Mammary epithelial cell (primary cell): ENCODE results near the gene NAB2.

Experiments
- CTCF ChIP-seq, 2 donors: IDR thresholded peaks in 1 of 2; conservative IDR thresholded peaks in 1 of 2; 2 replicates each; pipeline ENCODE4 v1.5.1; 2011 to 2012; ENCODE audit warnings: inconsistent platforms in 2 of 2, low read length in 2 of 2, mild to moderate bottlenecking in 2 of 2, control low read depth in 1 of 2, low read depth in 1 of 2; ENCODE audit not compliant: insufficient read depth in 1 of 2; ENCODE audit errors: extremely low read depth in 1 of 2
- EZH2 ChIP-seq: IDR thresholded peaks from 2 replicates; pipeline ENCODE4 v1.6.1; 2012; ENCODE audit warnings: low read length, inconsistent platforms, borderline replicate concordance

- no peak for TF ChIP-seq CTCF (conservative IDR thresholded peaks at IDR 0.05 in 1 of 2, IDR thresholded peaks at IDR 0.05 in 1 of 2; ENCODE audit: extremely low read depth in 1 of 2, insufficient read depth in 1 of 2, low read depth in 1 of 2, low read length in 2 of 2)
- TF ChIP-seq EZH2: no peak
These were observed 37.1 kb downstream of the NAB2 start for GRCh38 chr12:57126061-57126460.
